Measurements from ENCODE around the gene NFKBIL1.
A peak's percentile ranks its signal among the peaks of the same experiment; 100 is the strongest.
"Not testable (repeated sequence)": the region's sequence is repeated elsewhere in the genome, so short reads cannot be mapped to it uniquely, and the experiment has no call there.

The NFKBIL1 gene

DNA sequence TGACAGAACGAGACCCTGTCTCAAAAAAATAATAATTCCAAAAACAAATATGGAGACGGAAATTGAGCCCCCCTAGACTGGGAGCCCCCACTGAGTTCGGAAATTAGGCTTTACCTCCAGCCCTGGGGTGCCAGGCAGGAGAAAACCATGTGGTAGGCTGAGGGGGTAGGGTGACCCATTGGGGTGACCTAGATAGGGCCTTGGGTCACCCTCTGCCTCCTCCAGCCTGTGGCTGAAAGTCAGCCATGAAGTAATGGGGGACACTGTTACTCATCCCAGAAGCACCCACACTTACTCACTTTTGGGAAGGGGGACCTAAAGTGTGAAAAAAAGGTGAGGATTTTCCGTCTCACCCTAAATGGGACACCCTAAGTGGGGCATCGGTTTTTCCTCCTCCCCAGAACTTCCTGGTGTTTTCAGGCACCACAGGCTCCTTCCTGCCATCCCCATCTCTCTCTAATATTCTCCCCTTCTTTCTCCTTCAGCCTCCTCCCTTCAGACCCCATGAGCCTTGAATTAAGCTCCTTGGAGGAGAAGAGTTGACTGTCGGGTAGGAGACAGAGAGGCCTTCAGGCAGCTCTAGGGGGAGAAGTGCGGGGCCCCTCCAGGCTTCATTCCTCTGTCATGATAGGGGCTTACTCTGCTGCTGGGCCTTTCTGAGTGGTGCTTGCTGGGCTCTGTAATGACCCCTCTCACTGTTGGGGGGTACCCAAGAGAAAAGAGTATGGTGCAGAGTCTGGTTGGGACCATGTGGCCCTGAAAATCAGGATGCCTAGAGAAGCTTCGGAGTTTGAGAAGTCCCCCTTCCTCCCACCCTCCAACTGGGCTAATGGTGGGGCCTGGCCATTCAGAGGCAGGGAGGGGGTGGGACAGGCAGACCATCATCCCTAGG, 32.4 kb downstream of the NFKBIL1 start:
- no peak overlapping the region for H3K4me3 ChIP-seq (ENCODE audit: low read depth, low read length)

DNA sequence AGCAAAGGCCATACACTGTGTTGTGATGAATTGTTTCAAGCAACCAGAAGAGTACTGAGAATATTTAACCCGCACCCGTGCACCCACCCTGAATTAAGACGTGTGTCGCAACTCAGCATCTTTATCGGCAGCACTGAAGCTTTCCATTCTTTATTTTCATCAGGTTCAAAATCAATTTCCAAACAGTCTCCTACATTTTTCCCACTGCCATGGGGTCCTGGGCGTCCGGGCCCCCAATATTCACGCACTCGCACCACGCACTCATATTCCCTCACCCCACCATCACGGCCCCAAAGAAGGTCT, 33.0 kb downstream of the NFKBIL1 start:
- peak overlapping the region; percentile 82 for H3K4me3 ChIP-seq (ENCODE audit: low read depth, low read length)

DNA sequence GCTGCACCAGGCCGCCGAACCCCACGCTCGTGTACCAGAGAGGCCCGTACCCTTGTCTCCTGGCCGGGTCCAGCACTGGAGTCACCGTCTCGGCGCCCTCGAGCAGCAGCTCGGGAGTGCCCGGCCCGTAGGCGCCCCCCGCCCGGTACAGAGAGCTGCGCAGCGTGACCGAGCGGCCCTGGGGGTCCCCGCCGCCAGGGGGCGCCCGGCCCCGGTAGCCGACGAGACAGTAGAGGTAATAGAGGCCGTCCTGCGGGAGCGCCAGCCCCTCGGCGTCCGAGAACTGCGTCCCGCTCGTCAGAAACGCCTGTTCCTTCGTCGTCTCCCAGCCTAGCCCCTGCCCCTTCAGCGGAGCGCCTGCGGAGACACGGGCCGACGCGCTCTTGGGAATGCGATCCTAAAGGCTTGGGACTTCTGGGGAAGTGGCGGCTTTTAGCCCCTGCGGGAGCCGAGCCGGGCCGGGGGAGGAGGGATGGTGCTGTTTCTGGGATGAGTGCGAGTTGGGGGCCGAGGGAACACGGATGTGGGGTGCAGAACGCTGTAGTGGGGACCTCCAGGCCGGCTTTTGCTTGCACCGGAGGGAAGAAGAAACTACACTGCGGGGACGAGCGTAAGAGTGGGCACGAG, 33.5 kb downstream of the NFKBIL1 start:
- peak overlapping the region; percentile 82 for H3K4me3 ChIP-seq (ENCODE audit: low read depth, low read length)

DNA sequence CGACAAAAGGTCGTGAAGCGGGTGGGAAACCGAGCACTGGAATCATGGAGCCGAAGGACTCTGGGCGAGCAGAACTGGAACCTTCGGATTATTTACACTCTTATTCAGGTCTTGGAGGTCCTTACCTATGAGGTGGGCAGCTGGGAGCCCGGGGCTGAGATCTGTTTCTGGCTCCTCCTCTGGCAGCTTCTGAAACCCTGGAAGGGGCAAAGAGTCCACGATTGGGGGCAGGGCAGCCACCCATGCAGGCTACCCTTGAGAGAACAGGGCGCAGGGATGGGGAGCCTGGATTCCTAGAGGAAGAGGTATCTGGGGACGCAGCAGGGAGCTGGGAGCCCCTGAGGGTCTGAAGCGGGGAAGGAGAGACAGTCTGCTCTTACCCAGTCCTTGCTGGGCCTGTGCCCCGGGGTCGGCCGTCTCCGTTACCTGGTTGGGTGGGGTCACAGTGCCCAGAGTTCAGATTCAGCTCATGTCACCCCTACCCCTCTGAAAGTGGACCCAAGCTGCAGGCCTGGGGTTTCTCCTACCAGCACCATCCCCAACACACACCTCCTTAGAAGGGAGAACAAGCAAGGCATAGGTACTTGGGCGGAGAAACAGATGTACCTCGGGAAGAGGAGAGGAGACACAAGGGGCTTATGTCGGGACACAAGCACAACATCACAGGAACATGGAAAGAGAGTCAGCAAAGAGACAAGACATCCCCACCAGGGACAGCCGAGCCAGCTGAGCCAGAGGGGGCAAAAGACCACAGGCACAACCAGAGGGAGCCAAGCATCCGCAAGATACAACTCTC, 34.2 kb downstream of the NFKBIL1 start:
- H3K4me3 ChIP-seq (ENCODE audit: low read depth, low read length), result peak overlapping the region; percentile 82

DNA sequence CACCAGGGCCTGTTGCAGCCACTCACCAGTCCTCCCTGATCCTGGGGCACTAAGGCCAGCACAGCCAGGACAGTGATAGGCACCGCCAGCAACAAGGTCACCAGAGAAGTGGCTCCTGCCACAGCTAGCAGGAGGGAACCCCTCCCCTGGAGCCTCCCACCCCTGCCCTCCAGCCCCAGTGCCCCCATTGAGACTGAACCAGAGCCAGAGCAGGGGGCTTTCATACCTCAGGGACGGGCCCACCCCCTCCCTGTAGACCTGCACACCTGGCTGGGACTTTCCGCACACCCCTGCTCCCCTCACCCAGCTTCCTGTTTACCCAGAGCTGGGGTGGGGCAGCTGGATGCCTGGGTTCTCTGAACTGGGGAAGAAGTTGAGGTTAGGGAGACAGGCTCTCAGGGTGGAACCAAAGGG, 34.8 kb downstream of the NFKBIL1 start, which contains the start of gene LTB:
Gene LTB (minus strand): TSS at position 195 of the 414 bp plus-strand sequence. CDS start 7 bp downstream, at position 188.
- H3K4me3 ChIP-seq (ENCODE audit: low read depth, low read length), result peak within 1 kb of the TSS; percentile 82

DNA sequence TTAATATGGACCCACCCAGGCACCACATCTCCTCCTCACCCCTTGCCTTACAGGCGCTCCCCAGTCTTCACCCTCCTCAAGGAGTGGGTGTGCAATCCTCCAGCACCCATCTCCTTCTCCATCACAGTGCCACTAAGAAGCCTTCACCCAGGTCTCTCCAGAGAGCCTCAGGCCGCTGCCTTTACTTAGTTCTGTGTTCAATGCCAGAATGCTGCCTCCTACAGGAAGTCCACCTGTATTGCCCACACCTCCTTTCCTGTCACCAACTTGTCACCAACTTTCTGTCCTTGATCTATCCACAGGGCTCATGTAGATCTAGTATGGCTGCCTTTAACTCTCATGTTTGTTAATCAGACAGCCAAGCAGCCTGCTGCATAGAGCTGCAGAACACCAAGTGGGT, 38.1 kb downstream of the NFKBIL1 start:
- H3K4me3 ChIP-seq (ENCODE audit: low read depth, low read length), result no peak overlapping the region

DNA sequence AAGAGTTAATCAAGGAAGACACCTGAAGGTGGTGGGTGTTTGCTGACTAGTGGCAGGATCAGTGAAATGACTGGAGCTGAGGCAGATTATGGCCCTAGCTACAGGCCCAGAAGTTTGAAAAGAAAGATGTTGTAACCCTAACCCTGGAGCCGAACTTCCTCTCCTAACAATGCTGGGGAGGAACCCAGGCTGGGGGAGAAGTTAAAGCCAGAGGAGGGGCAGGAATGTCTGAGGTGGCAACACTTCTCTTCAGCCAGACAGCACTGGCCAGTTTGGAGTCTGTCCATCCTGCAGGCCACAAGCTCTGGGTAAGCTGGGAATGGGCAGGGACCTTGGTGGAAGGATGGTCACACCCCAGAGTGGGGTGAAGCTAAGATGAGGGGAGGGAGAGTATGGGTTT, 38.6 kb downstream of the NFKBIL1 start, which contains the start of gene LST1:
Gene LST1 (plus strand): TSS at position 270 of the 400 bp plus-strand sequence. CDS start 1,023 bp downstream, outside the sequence.
- no peak within 1 kb of the TSS for H3K4me3 ChIP-seq (ENCODE audit: low read depth, low read length)

DNA sequence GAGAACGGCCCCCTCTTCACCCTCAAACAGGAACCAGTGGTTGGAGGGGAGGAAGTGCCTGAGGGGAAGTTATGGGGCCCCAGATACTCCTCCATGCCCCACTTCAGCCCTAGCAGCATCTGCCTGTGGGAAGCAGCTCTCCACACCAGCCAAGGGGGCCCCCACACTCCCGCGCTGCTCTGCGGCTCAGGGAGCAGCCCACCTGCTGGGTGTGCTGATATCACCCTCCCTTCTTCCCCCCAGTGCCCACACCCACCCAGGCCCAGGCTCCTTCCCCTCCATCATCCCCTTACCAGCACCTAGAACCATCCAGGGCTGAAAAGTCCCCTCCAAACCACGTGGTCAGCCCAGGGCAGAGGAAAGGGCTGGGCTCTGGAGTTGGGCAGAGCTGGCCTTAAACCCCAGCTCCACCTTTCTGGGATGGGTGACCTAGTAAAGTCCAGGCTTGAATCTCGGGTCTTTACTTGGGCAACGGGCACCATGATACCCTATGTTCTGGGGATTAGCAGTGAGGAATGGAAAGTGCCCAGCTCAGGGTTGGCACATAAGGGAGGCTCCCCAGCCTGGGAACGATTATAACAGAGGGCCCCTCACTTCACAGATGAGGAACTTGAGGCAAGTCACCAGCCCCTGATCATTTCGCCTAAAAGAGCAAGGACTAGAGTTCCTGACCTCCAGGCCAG, 39.3 kb downstream of the NFKBIL1 start:
- no peak overlapping the region for H3K4me3 ChIP-seq (ENCODE audit: low read depth, low read length)

DNA sequence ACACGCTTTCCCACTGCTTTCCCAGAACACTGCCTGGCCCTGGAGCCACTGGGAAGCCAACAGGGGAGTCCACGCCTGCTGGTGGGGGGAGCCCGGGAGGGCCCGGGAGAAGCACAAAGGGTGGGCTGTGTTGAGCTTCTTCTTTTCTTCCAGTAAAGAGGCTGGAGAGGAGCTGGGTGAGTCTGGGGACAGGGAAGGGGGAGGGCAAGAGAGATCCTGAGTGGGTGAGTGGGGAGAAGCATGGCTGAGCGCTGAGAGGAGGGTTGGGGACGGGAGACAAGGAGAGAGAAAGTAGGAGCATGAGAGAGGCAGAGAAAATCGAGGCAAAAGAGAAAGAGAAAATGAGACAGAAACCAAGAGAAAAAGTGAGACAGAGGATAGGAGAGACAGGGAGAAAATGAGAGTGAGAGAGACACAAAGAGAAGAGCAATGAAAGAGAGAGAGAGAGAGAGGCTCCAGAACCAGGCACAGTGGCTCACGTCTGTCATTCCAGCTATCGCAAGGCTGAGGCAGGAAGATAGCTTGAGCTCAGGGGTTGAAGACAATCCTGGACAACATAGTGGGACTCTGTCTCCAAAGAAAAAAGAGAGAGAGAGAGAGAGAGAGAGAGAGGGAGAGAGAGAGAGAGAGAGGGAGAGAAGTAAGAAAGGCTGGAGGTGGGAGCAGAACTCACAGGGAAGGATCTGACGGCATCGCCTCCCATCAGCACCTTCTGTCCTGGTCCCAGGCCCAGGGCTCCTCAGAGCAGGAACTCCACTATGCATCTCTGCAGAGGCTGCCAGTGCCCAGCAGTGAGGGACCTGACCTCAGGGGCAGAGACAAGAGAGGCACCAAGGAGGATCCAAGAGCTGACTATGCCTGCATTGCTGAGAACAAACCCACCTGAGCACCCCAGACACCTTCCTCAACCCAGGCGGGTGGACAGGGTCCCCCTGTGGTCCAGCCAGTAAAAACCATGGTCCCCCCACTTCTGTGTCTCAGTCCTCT, 40.7 kb downstream of the NFKBIL1 start:
- no peak overlapping the region for H3K4me3 ChIP-seq (ENCODE audit: low read depth, low read length)

DNA sequence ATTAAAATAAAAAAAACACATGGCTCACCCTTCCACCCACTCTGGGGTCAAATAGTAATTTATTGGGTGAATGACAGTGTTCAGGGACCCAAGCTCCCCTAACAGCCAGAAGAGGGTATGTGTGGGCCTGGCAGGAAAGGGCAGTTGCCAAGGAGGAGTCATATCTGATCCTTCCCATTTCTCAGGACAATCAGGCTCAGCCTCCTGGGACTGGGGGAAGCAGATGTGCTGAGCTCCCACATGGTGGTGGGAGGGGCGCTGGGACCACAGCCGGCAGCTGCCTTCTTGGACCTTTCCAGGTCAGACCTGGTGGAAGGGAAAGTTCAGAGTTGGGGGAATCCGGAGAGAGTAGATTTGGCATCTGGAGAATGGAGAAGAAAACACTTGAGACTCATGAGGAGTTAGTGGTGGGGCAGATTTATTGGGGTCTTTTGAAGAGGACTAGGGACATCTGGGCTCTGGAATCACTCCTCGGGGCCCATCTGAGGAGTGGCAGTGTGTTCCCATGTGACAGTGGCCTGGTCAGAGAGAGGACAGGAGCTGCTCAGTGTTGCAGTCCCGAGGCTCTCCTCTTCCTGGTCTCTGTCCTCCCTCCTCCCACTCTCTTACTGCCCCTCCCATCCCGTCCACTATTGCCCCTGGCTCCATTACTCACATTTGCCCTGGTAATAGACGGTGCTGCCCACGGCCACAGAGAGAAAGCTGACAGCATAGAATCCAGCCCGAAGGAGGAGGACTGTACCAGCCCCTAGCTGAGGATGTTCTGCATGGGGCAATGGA, 41.7 kb downstream of the NFKBIL1 start:
- H3K4me3 ChIP-seq (ENCODE audit: low read depth, low read length), result no peak overlapping the region

DNA sequence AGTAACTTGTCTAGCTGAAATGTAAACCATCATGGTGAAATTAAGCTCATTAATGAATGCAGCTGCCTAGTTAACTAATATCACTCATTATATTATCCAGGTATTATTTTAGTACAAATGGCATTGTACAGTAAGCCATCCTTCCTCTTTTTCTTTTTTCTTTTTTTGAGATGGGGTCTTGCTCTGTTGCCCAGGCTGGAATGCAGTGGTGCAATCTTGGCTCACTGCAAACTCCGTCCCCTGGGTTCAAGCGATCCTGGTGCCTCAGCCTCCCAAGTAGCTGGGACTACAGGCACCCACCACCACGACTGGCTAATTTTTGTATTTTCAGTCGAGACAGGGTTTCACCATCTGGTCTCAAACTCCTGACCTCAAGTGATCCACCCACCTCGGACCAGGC, 43.3 kb downstream of the NFKBIL1 start:
- H3K4me3 ChIP-seq (ENCODE audit: low read depth, low read length), result not testable (repeated sequence)

DNA sequence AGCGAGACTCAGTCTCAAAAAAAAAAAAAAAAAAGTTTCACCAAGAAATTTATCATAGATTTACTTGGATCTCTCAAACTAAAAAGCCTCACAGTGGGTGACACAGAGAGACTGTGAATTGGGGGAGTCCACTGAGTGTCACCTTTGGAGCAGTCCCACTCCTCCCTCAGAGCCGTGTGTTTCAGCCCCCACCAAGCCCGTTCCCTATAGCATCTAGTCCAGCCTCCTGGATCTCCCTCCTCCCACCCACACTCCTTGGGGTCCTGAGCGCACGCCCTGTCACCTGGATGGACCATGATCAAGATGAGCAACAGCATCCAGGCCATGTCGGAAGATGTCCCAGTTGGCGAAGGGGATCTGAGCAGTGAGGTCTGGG, 45.0 kb downstream of the NFKBIL1 start:
- no peak overlapping the region for H3K4me3 ChIP-seq (ENCODE audit: low read depth, low read length)

DNA sequence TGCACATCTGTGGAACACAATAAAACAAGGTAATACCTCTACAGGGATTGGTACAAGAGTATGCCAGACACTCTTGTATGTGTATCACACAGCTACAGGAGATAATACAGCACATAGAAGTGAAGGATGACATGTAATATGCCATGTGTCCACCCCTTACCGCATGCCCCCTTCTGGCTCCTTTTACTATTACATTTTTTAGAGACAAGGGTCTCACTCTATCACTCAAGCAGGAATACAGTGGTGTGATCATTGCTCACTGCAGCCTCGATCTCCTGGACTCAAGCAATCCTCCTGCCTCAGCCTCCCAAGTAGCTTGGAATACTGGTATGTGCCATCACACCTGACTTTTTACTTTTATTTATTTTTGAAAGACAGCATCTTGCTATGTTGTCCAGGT, 49.6 kb downstream of the NFKBIL1 start:
- H3K4me3 ChIP-seq (ENCODE audit: low read depth, low read length), result no peak overlapping the region

DNA sequence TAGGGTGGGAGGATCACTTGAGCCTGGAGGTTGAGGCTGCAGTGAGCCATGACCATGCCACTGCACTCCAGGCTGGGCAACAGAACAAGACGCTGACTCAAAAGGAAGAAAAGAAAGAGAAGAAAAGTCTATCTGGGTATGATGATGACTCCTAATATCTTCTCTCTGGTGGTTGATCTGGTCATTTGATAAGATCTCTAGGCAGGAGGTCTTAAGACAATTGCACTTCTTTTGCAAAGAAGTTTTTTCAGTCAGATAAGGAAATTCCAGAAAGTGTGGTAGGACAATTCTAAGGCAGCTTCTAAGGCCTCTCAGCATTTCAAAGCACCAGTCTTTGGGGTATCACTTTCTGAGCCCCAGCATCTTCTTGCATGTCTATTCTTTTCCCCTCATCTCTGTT, 59.9 kb downstream of the NFKBIL1 start:
- no peak overlapping the region for H3K4me3 ChIP-seq (ENCODE audit: low read depth, low read length)
